HG03378 (cell line): ENCODE measurements around the gene TIGD1.
"Not testable (repeated sequence)": the region's sequence is repeated elsewhere in the genome, so short reads cannot be mapped to it uniquely, and the experiment has no call there.

Experiments used
- ATAC-seq: cut with Tn5 transposase; IDR thresholded peaks from one replicate; pipeline ENCODE4 v1.9.1; 2021; ENCODE audit warnings: mild to moderate bottlenecking, moderate library complexity; ENCODE audit not compliant: unreplicated experiment

Gene TIGD1

DNA sequence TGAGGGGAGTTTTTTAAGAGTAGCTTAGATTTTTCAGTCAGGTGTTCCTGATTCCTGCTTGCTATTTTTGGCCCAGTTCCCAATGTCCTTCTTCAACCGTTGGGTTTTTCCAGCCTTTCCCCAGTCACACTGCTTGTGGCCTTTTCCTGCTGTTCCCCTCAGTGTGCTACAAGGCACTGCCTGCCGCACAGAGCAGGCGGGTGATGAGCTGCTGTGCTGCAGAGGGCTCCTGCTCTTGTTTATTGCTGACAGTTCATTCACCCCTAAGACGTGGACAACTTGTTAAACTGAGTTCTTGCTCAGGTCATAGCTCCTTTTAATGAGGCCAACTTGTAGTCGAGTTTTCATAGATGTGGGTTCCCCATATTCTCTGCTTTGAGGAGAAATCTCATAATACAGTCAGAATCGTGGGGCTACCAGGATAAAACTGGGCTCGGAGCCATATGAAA, 20.7 kb upstream of the TIGD1 start:
- no peak for ATAC-seq

GRCh38 chr2:232570481-232570880, 20.1 kb upstream of the TIGD1 start:
- ATAC-seq = not testable (repeated sequence)

DNA sequence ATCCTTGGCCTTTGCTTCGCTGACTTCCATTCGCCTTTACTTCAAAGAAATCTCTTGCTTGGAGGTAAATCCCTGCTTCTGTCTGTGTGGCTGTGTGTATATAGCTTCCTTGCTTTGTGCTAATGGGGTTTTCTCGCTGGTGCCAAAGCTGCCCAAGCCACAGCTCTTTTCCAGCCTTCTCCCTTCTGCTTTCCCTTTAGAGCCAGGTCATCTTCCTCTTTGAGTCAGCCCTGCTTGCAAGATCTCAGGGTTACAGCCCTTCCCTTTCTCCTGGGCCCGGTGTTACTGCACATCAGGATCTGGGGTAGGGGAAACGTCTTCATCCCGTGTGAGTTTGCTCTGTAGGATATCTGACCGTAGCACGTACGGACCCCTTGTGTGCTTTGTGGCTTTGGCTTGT, 19.2 kb upstream of the TIGD1 start:
- ATAC-seq = no peak

GRCh38 chr2:232568161-232568560, 17.8 kb upstream of the TIGD1 start:
- ATAC-seq = no peak

DNA sequence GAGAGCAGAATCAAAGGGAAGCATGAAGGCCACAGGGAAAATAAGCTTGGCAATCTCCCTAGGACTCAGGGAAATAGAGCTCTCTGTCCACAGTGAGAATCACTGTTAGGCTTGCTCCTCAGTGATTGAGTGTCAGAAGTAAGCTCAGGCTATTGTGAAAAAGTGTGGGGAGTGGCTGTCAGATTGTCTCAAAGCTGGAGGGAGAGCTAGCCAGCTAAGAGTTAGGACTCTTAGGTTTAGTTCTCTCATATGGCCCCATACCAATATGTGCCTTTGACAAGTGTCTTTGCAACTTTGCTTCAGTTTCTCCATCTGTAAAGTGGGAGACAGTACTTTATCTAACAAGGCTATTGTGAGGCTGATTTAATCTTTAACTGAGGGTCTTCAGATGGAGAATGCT, 17.4 kb upstream of the TIGD1 start:
- no peak for ATAC-seq

- ATAC-seq = no peak
These were observed 13.2 kb upstream of the TIGD1 start for GRCh38 chr2:232563580-232563979.

GRCh38 chr2:232562515-232563151, 12.3 kb upstream of the TIGD1 start:
- ATAC-seq = no peak

GRCh38 chr2:232556426-232556825, 6.1 kb upstream of the TIGD1 start:
- no peak for ATAC-seq

- no peak for ATAC-seq
These were observed 1.4 kb upstream of the TIGD1 start for GRCh38 chr2:232551776-232552175.

- no peak for ATAC-seq
These were observed 887 bp upstream of the TIGD1 start for GRCh38 chr2:232551250-232551638.

- no peak for ATAC-seq
These were observed 553 bp downstream of the TIGD1 start for GRCh38 chr2:232549655-232550353.

DNA sequence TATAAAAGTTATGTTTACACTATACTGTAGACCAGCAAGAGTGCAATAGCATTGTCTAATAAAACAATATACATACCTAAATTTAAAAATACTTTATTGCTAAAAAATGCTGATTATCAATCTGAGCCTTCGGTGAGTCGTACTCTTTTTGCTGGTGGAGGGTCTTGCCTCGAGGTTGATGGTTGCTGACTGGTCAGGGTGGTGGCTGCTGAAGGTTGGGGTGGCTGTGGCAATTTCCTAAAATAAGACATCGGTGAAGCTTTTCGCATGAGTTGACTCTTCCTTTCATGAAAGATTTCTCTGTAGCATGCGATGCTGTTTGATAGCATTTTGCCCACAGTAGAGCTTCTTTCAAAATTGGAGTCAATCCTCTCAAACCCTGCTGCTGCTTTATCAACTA, 2.4 kb downstream of the TIGD1 start:
- ATAC-seq = no peak

- no peak for ATAC-seq
These were observed 4.6 kb downstream of the TIGD1 start for GRCh38 chr2:232545511-232546375.

DNA sequence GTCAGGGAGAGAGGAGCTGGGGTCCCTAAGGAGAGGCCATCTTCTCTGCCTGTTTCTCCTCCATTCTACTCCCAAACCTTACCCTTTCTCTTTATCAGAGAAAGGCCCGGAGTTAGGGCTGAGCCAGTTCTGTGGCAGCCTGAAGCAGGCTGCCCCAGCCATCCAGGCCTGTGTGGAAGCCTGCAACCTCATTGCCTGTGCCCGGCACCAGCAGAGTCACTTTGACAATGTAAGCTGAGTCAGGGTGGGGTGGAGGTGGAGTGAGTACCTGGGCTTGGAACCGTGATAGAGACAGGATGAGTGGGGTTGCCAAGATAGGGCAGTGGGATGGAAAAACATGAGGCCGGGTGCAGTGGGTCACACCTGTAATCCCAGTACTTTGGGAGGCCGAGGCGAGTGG, 5.7 kb downstream of the TIGD1 start:
- ATAC-seq = no peak

DNA sequence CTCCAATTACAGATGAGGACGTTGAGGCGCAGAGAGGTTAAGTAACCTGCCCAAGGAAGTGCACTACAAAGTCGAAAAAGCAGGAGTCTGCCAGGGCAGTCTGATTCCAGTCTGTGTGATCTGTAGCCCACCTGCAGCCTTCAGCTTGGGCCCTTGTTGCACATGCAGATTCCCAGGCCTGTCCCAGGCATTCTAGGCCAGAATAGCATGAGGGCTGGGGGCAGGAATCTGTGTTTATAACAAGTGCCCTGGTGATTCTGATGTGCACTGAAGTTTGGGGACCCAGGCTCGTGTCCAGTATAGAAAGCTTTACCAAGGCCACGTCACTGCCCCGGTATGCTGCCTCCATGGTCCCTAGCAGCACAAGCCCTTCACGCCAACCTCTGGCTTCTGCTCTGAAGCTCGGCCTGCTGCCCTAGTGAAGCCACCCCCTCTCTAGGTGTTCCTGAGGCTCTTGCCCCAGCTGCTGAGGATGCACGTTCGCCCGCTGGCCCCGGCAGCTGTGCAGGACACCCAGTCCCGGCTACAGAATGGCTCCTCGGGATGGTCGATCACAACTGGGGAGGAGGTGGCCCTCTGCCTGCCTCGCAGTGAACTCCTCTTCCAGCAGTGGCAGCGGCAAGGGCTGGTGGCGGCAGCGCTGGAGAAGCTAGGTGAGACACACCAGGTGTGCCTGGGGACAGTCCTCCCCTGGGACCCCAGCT, 6.3 kb downstream of the TIGD1 start:
- ATAC-seq = no peak

DNA sequence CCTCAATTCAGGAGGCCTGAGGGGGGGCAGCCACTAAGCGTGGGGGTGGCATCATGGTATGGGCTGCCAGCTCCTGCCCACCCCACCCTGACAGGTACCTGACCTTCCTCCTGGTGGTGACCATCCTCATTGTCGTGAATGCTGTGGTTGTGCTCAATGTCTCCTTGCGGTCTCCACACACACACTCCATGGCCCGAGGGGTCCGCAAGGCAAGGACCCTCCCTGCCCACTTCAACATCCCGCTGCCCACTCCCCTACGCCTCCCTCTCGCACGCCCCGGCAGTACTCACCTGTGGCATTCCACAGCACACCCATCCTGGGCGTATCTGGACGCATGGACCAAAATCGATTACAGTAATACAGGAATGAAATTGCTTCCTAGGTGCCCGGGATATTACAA, 6.9 kb downstream of the TIGD1 start:
- ATAC-seq = no peak

- no peak for ATAC-seq
These were observed 7.5 kb downstream of the TIGD1 start for GRCh38 chr2:232542715-232543467.

GRCh38 chr2:232541961-232542714, 8.2 kb downstream of the TIGD1 start:
- no peak for ATAC-seq

GRCh38 chr2:232541195-232541960, 9.0 kb downstream of the TIGD1 start:
- no peak for ATAC-seq
